H1 (cell line): Measurements from ENCODE around the gene TUBGCP6. TPM values are rescaled to one million over a fixed set of nuclear protein-coding genes. Genes with fewer than 3 reads are reported as not detected.

Source experiments
- CTCF ChIA-PET: fragments of 300-600 bp; sonication (Branson Sonifier 250); formaldehyde crosslinking; loops from one replicate; lab custom pipeline; 2021; ENCODE audit not compliant: partially characterized antibody; lab: Charles Lee
- POLR2A ChIA-PET: fragments of 300-600 bp; sonication (Branson Sonifier 250); formaldehyde crosslinking; loops from one replicate; lab custom pipeline; 2021; ENCODE audit warnings: inconsistent platforms; ENCODE audit not compliant: partially characterized antibody; lab: Charles Lee
- DNase-seq, 2 experiments: peaks; one replicate each; pipeline versions ENCODE4 v3.0.0 to v3.0.0-alpha.2; 2010 to 2022; ENCODE audit warnings: low spot score in 2 of 2, low read depth in 1 of 2, mixed read lengths in 1 of 2
- FAIRE-seq: peaks from 2 replicates; lab custom pipeline; 2011; peaks lifted over from hg19 to GRCh38; lab: Jason Lieb, UNC
- H2AFZ ChIP-seq: 2 replicates; pipeline ENCODE4 v1.8.1; 2012; ENCODE audit warnings: low read length, inconsistent platforms
- H2AK5ac ChIP-seq: 2 replicates; pipeline ENCODE4 v1.6.1; 2013; ENCODE audit warnings: low read depth, low read length
- H2BK120ac ChIP-seq: replicated peaks from 2 replicates; pipeline ENCODE3; 2013; ENCODE audit warnings: low read depth, low read length, inconsistent platforms
- H2BK12ac ChIP-seq: 2 replicates; pipeline ENCODE4 v1.6.1; 2013; ENCODE audit warnings: low read depth, low read length
- H2BK15ac ChIP-seq: 2 replicates; pipeline ENCODE4 v1.6.1; 2013; ENCODE audit warnings: low read length
- H2BK20ac ChIP-seq: 2 replicates; pipeline ENCODE4 v1.6.1; 2013; ENCODE audit warnings: low read length
- H2BK5ac ChIP-seq: 2 replicates; pipeline ENCODE4 v1.6.1; 2013; ENCODE audit warnings: low read depth, low read length
- H3K14ac ChIP-seq: 2 replicates; pipeline ENCODE4 v1.6.1; 2013; ENCODE audit warnings: inconsistent platforms; ENCODE audit not compliant: insufficient read length
- H3K18ac ChIP-seq: 2 replicates; pipeline ENCODE4 v1.6.1; 2013; ENCODE audit warnings: low read length; ENCODE audit errors: extremely low read depth
- H3K23ac ChIP-seq: 2 replicates; pipeline ENCODE4 v1.6.1; 2013; ENCODE audit warnings: inconsistent platforms; ENCODE audit not compliant: insufficient read length
- H3K23me2 ChIP-seq: 2 replicates; pipeline ENCODE4 v1.6.1; 2013; ENCODE audit warnings: low read depth, low read length
- H3K27ac ChIP-seq: 2 replicates; pipeline ENCODE4 v1.6.1; 2011; ENCODE audit warnings: low read depth, low read length, inconsistent platforms
- H3K27me3 ChIP-seq, 4 experiments: replicated peaks in 1 of 4; 1 replicate in 1 of 4; 2 replicates in 3 of 4; pipeline versions ENCODE4 v1.6.1 to v1.8.1; 2011 to 2013; ENCODE audit warnings: low read length in 3 of 4, mild to moderate bottlenecking in 3 of 4, inconsistent platforms in 2 of 4, mixed read lengths in 2 of 4, moderate library complexity in 1 of 4; ENCODE audit not compliant: control insufficient read depth in 3 of 4, insufficient read depth in 3 of 4; ENCODE audit errors: extremely low read depth in 1 of 4
- H3K36me3 ChIP-seq, 4 experiments: 2 replicates each; pipeline versions ENCODE4 v1.6.1 to v1.8.1; 2011 to 2013; ENCODE audit warnings: mild to moderate bottlenecking in 4 of 4, low read length in 3 of 4, moderate library complexity in 2 of 4, control low read depth in 1 of 4, inconsistent platforms in 1 of 4; ENCODE audit not compliant: insufficient read depth in 4 of 4, control insufficient read depth in 2 of 4
- H3K4ac ChIP-seq: replicated peaks from 2 replicates; pipeline ENCODE3; 2013; ENCODE audit warnings: low read length, low read depth, mixed read lengths, inconsistent platforms; ENCODE audit not compliant: insufficient read length
- H3K4me1 ChIP-seq, 4 experiments: replicated peaks in 1 of 4; 1 replicate in 1 of 4; 2 replicates in 3 of 4; pipeline versions ENCODE4 v1.6.1 to v1.8.1; 2011 to 2013; ENCODE audit warnings: low read length in 3 of 4, inconsistent platforms in 2 of 4, mixed read lengths in 1 of 4; ENCODE audit not compliant: insufficient read depth in 4 of 4, control insufficient read depth in 3 of 4
- H3K4me2 ChIP-seq, 2 experiments: 2 replicates each; pipeline versions ENCODE4 v1.6.1 to v1.8.1; 2011 to 2013; ENCODE audit warnings: low read depth in 2 of 2, low read length in 2 of 2, control low read depth in 1 of 2, inconsistent platforms in 1 of 2, mild to moderate bottlenecking in 1 of 2; ENCODE audit not compliant: insufficient read depth in 1 of 2
- H3K4me3 ChIP-seq, 4 experiments: fragments of 200-600, 300-600 bp in 1 of 4; sonication (generic), shearing (Covaris generic), sonication (Bioruptor Twin) in 1 of 4; 2 replicates each; pipeline versions ENCODE4 v1.5.1 to v1.8.1; 2011 to 2016; ENCODE audit warnings: low read length in 4 of 4, low read depth in 3 of 4, control low read depth in 2 of 4, inconsistent platforms in 2 of 4, mild to moderate bottlenecking in 2 of 4, mixed read lengths in 1 of 4, moderate library complexity in 1 of 4; ENCODE audit not compliant: insufficient read depth in 2 of 4; ENCODE audit errors: extremely low read depth in 1 of 4
- H3K56ac ChIP-seq: replicated peaks from 2 replicates; pipeline ENCODE3; 2013; ENCODE audit warnings: low read depth, mild to moderate bottlenecking, mixed read lengths, low read length, inconsistent platforms; ENCODE audit not compliant: insufficient read length
- H3K79me1 ChIP-seq: 2 replicates; pipeline ENCODE4 v1.6.1; 2013; ENCODE audit warnings: low read depth, low read length, control low read depth
- H3K79me2 ChIP-seq, 2 experiments: 2 replicates each; pipeline versions ENCODE4 v1.6.1 to v1.8.1; 2012 to 2013; ENCODE audit warnings: low read length in 2 of 2, mild to moderate bottlenecking in 2 of 2, inconsistent platforms in 1 of 2; ENCODE audit not compliant: insufficient read depth in 2 of 2, control insufficient read depth in 1 of 2
- H3K9ac ChIP-seq, 4 experiments: replicated peaks in 1 of 4; 1 replicate in 1 of 4; 2 replicates in 3 of 4; pipeline versions ENCODE4 v1.6.1 to v1.8.1; 2011 to 2013; ENCODE audit warnings: low read depth in 3 of 4, low read length in 3 of 4, control low read depth in 2 of 4, mild to moderate bottlenecking in 2 of 4, moderate library complexity in 2 of 4, inconsistent platforms in 1 of 4; ENCODE audit errors: extremely low read depth in 1 of 4
- H3K9me3 ChIP-seq, 2 experiments: 2 replicates each; pipeline versions ENCODE4 v1.6.1 to v1.8.1; 2012 to 2013; ENCODE audit warnings: mild to moderate bottlenecking in 2 of 2, moderate library complexity in 2 of 2, control low read depth in 1 of 2, inconsistent platforms in 1 of 2, low read depth in 1 of 2, low read length in 1 of 2, mixed read lengths in 1 of 2; ENCODE audit not compliant: insufficient read depth in 2 of 2
- H4K20me1 ChIP-seq, 2 experiments: replicated peaks in 1 of 2; 2 replicates each; pipeline versions ENCODE3 to v1.8.1; 2011 to 2013; ENCODE audit warnings: inconsistent platforms in 2 of 2, low read length in 2 of 2, mild to moderate bottlenecking in 1 of 2; ENCODE audit not compliant: insufficient read depth in 2 of 2, control insufficient read depth in 1 of 2
- H4K5ac ChIP-seq: 2 replicates; pipeline ENCODE4 v1.6.1; 2013; ENCODE audit warnings: low read length, low read depth, mixed read lengths, inconsistent platforms; ENCODE audit not compliant: insufficient read length
- H4K8ac ChIP-seq: 2 replicates; pipeline ENCODE4 v1.8.0; 2013; ENCODE audit warnings: mild to moderate bottlenecking, moderate library complexity, low read length, inconsistent platforms; ENCODE audit not compliant: insufficient read depth; ENCODE audit errors: extremely low read depth
- H4K91ac ChIP-seq: replicated peaks from 2 replicates; pipeline ENCODE3; 2013; ENCODE audit warnings: low read length, mixed read lengths, inconsistent platforms; ENCODE audit not compliant: insufficient read length
- CBX5 ChIP-seq: fragments of 300-800, 300-1000 bp; sonication (generic); IDR thresholded peaks from 2 replicates; pipeline ENCODE4 v1.7.1; 2016; ENCODE audit warnings: antibody characterized with exemption, low read length, low read depth
- EP300 ChIP-seq, 2 experiments: IDR thresholded peaks; 1 replicate in 1 of 2; 2 replicates in 1 of 2; pipeline ENCODE4 v1.6.1; 2011 to 2012; ENCODE audit warnings: low read depth in 2 of 2, low read length in 2 of 2, mild to moderate bottlenecking in 2 of 2, borderline replicate concordance in 1 of 2, inconsistent platforms in 1 of 2, moderate library complexity in 1 of 2
- EZH2 ChIP-seq: fragments of 200-600 bp; sonication (generic); IDR thresholded peaks from 2 replicates; pipeline ENCODE4 v1.7.1; 2012; ENCODE audit warnings: low read depth, mild to moderate bottlenecking, moderate library complexity, low read length, inconsistent platforms; ENCODE audit not compliant: severe bottlenecking
- GABPA ChIP-seq: IDR thresholded peaks from 2 replicates; pipeline ENCODE4 v1.6.1; 2011; ENCODE audit warnings: mild to moderate bottlenecking, low read length, moderate library complexity, borderline replicate concordance; ENCODE audit not compliant: insufficient read depth
- HDAC2 ChIP-seq, 2 experiments: fragments of 300-600 bp in 1 of 2; sonication (generic) in 1 of 2; IDR thresholded peaks; 2 replicates each; pipeline ENCODE4 v1.6.1; 2011 to 2012; ENCODE audit warnings: low read depth in 2 of 2, low read length in 2 of 2, mild to moderate bottlenecking in 2 of 2, moderate library complexity in 2 of 2, borderline replicate concordance in 1 of 2, inconsistent platforms in 1 of 2
- SIN3A ChIP-seq, 2 experiments: IDR thresholded peaks in 1 of 2; conservative IDR thresholded peaks in 1 of 2; 2 replicates each; pipeline ENCODE4 v1.6.1; 2011 to 2012; ENCODE audit warnings: low read length in 2 of 2, improper control_type of control experiment in 1 of 2, low read depth in 1 of 2, mild to moderate bottlenecking in 1 of 2
- SP2 ChIP-seq: IDR thresholded peaks from 2 replicates; pipeline ENCODE4 v1.6.1; 2012; ENCODE audit warnings: mild to moderate bottlenecking, low read length, inconsistent platforms
- TAF1 ChIP-seq: IDR thresholded peaks from 2 replicates; pipeline ENCODE4 v1.6.1; 2011; ENCODE audit warnings: mild to moderate bottlenecking, low read depth, low read length
- WGBS, 2 experiments: shearing (Covaris generic) in 1 of 2; methylation state at CpG; one replicate each; pipeline versions ENCODE4 v1.1.6 to v1.1.7; 2013 to 2015; ENCODE audit warnings: low lambda C conversion rate in 2 of 2, mixed read lengths in 2 of 2, inconsistent platforms in 1 of 2, low coverage in 1 of 2, missing lambda C conversion rate in 1 of 2; ENCODE audit not compliant: insufficient replicate concordance in 2 of 2, insufficient coverage in 1 of 2, insufficient read length in 1 of 2; ENCODE audit errors: extremely low coverage in 1 of 2, missing lambda C conversion rate in 1 of 2; 5-methylcytosine and 5-hydroxymethylcytosine counted together
- polyA plus RNA-seq, 7 experiments: library from polyadenylated mRNA; depleted of rRNA in 3 of 7; stranded (reverse) in 5 of 7; unstranded in 2 of 7; fragments of >200 nt in 5 of 7; fragments of 200-250 nt in 2 of 7; gene quantifications; 1 replicate in 5 of 7; 2 replicates in 1 of 7; 4 replicates in 1 of 7; pipeline versions ENCODE4 v1.2.1 to v1.2.3, GENCODE V29; 2011 to 2013; ENCODE audit warnings: missing spikeins in 2 of 7, mixed read lengths in 2 of 7
- total RNA-seq: library from RNA; stranded (reverse); fragmentation: NEBNext Ultra II Directional; extraction: Animal tissue kit (Norgen Biotek cat#: 25700); gene quantifications from 2 replicates; pipeline ENCODE4 v1.2.1, GENCODE V29; 2021

The TUBGCP6 gene
- total and polyA plus RNA-seq, 2 of the 8 experiments (the other 6 are each of a cell fraction or from before 2014, with no cell fraction given): 24.2 to 24.7 TPM

GRCh38 chr22:50293441-50294318 is 48.9 kb upstream of the TUBGCP6 start:
- no peak for FAIRE-seq
- H3K27me3 ChIP-seq: no peaks in the 10 kb centered on the region
- peaks cover 0 to 57% of the 10 kb centered on the region in 2 experiments; a peak in 3 of 4 replicates for H3K79me2 ChIP-seq
- H3K23me2 ChIP-seq: no peaks in the 10 kb centered on the region
- peaks cover 28% of the 10 kb centered on the region for H3K79me1 ChIP-seq
- peak overlapping the region; percentile 75 for H4K91ac ChIP-seq
- H3K14ac ChIP-seq: no peak overlapping the region
- no peaks in the 10 kb centered on the region for H3K9me3 ChIP-seq
- peak overlapping the region; percentile 97; the same call in 1 of the 2 replicates for H2BK12ac ChIP-seq
- peak overlapping the region; percentile 77; the same call in 1 of the 2 replicates for H3K27ac ChIP-seq
- H3K9ac ChIP-seq: peak overlapping the region in 2 of 4 experiments; percentile 36 to 38; a peak in 2 of 7 replicates
- H3K4me2 ChIP-seq: peak overlapping the region; percentile 56 to 63
- H2AK5ac ChIP-seq: peak overlapping the region; percentile 65; the same call in 1 of the 2 replicates
- H4K20me1 ChIP-seq: peaks cover 14 to 38% of the 10 kb centered on the region in 2 experiments
- peak overlapping the region; percentile 53 for H4K8ac ChIP-seq
- peak overlapping the region; percentile 97; the same call in 1 of the 2 replicates for H2BK15ac ChIP-seq
- 37% methylated on average over 19 of the region's 42 CpGs; no CpG with 5 or more reads in 1 of the 2 experiments for WGBS, 2 experiments
- H3K4me1 ChIP-seq: peaks cover 0 to 32% (median 21%) of the 10 kb centered on the region in 4 experiments; a peak in 6 of 7 replicates
- H3K4ac ChIP-seq: peak overlapping the region; percentile 61
- H3K36me3 ChIP-seq: peaks cover 2 to 17% (median 6%) of the 10 kb centered on the region in 4 experiments; a peak in 5 of 8 replicates
- H2BK120ac ChIP-seq: no peak overlapping the region
- H3K4me3 ChIP-seq: peak overlapping the region; percentile 19 to 52 (median 24); a peak in 5 of 8 replicates
- peak overlapping the region; percentile 97 for H2BK5ac ChIP-seq
- no peak overlapping the region for H3K23ac ChIP-seq
- DNase-seq: peak in 1 of 2 experiments; percentile 90
- H2AFZ ChIP-seq: no peak overlapping the region
- H3K18ac ChIP-seq: peak overlapping the region; percentile 78
- H3K56ac ChIP-seq: no peak overlapping the region
- POLR2A ChIA-PET: interaction anchor here (0.8 to 2.2 kb wide), 10 partner anchors 10 to 42 kb away, joined by 3 to 16 read pairs (median 5); partner anchors contain the start of genes HDAC10 and PLXNB2
- H2BK20ac ChIP-seq: peak overlapping the region; percentile 72; the same call in 1 of the 2 replicates
- H4K5ac ChIP-seq: peak overlapping the region; percentile 62
- CTCF ChIA-PET: interaction anchor here (0.8 to 2.0 kb wide), 11 partner anchors 8 to 177 kb away, joined by 3 to 15 read pairs (median 5); no protein-coding TSS in a partner anchor
- TF ChIP-seq EZH2 (no peak), GABPA (0 out of 2 replicates have a peak, but pooled peaks have one; percentile 8), SIN3A (conservative IDR thresholded peaks at IDR 0.05 in 1 of 2, IDR thresholded peaks at IDR 0.05 in 1 of 2; ENCODE audit: low read depth in 1 of 2, low read length in 2 of 2) (0 out of 4 replicates have a peak, but pooled peaks of 1 of the 2 experiments have one; percentile 14), EP300 (IDR thresholded peaks at IDR 0.05; ENCODE audit: borderline replicate concordance in 1 of 2, low read depth in 2 of 2, low read length in 2 of 2) (peak in 1 of 2 experiments; percentile 65; a peak in 1 of 3 replicates), SP2 (no peak), CBX5 (no peak), HDAC2 (IDR thresholded peaks at IDR 0.05; ENCODE audit: borderline replicate concordance in 1 of 2, low read depth in 2 of 2, low read length in 2 of 2) (0 out of 4 replicates have a peak, but pooled peaks of 1 of the 2 experiments have one; percentile 17), TAF1 (peak; percentile 49; the same call in 1 of the 2 replicates)
